HepG2 (cell line): Measurements from ENCODE around the gene FAM222B. TPM values are rescaled to one million over a fixed set of nuclear protein-coding genes. Genes with fewer than 3 reads are reported as not detected.

Experiments
- KAT7 ChIP-seq: IDR thresholded peaks from 2 replicates; pipeline ENCODE4 v1.6.1; 2018; ENCODE audit warnings: borderline replicate concordance, missing compliant biosample characterization
- KDM5B ChIP-seq: sonication (generic); formaldehyde crosslinking; IDR thresholded peaks from 2 replicates; pipeline ENCODE4 v1.4.0; 2020; ENCODE audit warnings: missing genetic modification reagents, mild to moderate bottlenecking, borderline replicate concordance
- KMT2A ChIP-seq: sonication (generic); formaldehyde crosslinking; IDR thresholded peaks from 2 replicates; pipeline ENCODE4 v1.4.0; 2020; ENCODE audit warnings: missing genetic modification reagents
- NFKB2 ChIP-seq: sonication (generic); formaldehyde crosslinking; IDR thresholded peaks from 2 replicates; pipeline ENCODE4 v1.4.0; 2020; ENCODE audit warnings: missing genetic modification reagents, borderline replicate concordance
- PHF20 ChIP-seq: sonication (generic); formaldehyde crosslinking; IDR thresholded peaks from 2 replicates; pipeline ENCODE4 v1.5.0; 2020; ENCODE audit warnings: mild to moderate bottlenecking, missing genetic modification reagents
- SALL1 ChIP-seq: sonication (generic); formaldehyde crosslinking; IDR thresholded peaks from 2 replicates; pipeline ENCODE4 v1.8.0; 2022; ENCODE audit warnings: mild to moderate bottlenecking, missing genetic modification reagents
- SIN3A ChIP-seq: IDR thresholded peaks from 2 replicates; pipeline ENCODE4 v1.6.1; 2011; ENCODE audit warnings: low read depth, mild to moderate bottlenecking, control low read depth, low read length, borderline replicate concordance
- SP4 ChIP-seq: sonication (generic); formaldehyde crosslinking; IDR thresholded peaks from 2 replicates; pipeline ENCODE4 v1.8.1; 2023; ENCODE audit warnings: mild to moderate bottlenecking, missing genetic modification reagents
- SSRP1 ChIP-seq: IDR thresholded peaks from 2 replicates; pipeline ENCODE4 v1.6.1; 2016; ENCODE audit warnings: control low read depth
- STAG1 ChIP-seq: sonication (generic); formaldehyde crosslinking; IDR thresholded peaks from 2 replicates; pipeline ENCODE4 v1.4.0; 2020; ENCODE audit warnings: missing genetic modification reagents
- YY1 ChIP-seq: IDR thresholded peaks from 2 replicates; pipeline ENCODE4 v1.6.1; 2011; ENCODE audit warnings: low read length, low read depth, moderate library complexity, mild to moderate bottlenecking; ENCODE audit not compliant: insufficient read depth, insufficient replicate concordance
- ZBTB3 ChIP-seq: sonication (generic); formaldehyde crosslinking; IDR thresholded peaks from 2 replicates; pipeline ENCODE4 v1.4.0; 2020; ENCODE audit warnings: low read depth, mild to moderate bottlenecking, moderate library complexity, missing genetic modification reagents, borderline replicate concordance
- ZFP36L1 ChIP-seq: sonication (generic); formaldehyde crosslinking; IDR thresholded peaks from 2 replicates; pipeline ENCODE4 v1.8.0; 2022; ENCODE audit warnings: mild to moderate bottlenecking, missing genetic modification reagents, moderate library complexity
- ZNF230 ChIP-seq: sonication (generic); formaldehyde crosslinking; IDR thresholded peaks from 2 replicates; pipeline ENCODE4 v1.4.0; 2020; ENCODE audit warnings: mild to moderate bottlenecking, missing genetic modification reagents
- ZNF292 ChIP-seq: sonication (generic); formaldehyde crosslinking; IDR thresholded peaks from 2 replicates; pipeline ENCODE4 v1.8.1; 2022; ENCODE audit warnings: mild to moderate bottlenecking, low read depth, missing genetic modification reagents, borderline replicate concordance
- ZNF431 ChIP-seq: sonication (generic); formaldehyde crosslinking; IDR thresholded peaks from 2 replicates; pipeline ENCODE4 v1.9.0; 2022; ENCODE audit warnings: missing genetic modification reagents, low read depth, mild to moderate bottlenecking, borderline replicate concordance
- ZNF589 ChIP-seq: sonication (generic); formaldehyde crosslinking; conservative IDR thresholded peaks from 2 replicates; pipeline ENCODE4 v1.8.0; 2022; ENCODE audit warnings: mild to moderate bottlenecking, moderate library complexity, missing genetic modification reagents
- ZNF747 ChIP-seq: sonication (generic); formaldehyde crosslinking; IDR thresholded peaks from 2 replicates; pipeline ENCODE4 v1.8.1; 2023; ENCODE audit warnings: missing genetic modification reagents, mild to moderate bottlenecking, borderline replicate concordance
- ZZZ3 ChIP-seq: sonication (generic); formaldehyde crosslinking; IDR thresholded peaks from 2 replicates; pipeline ENCODE4 v1.4.0; 2020; ENCODE audit warnings: missing genetic modification reagents, mild to moderate bottlenecking, borderline replicate concordance
- polyA plus RNA-seq, 8 experiments: library from polyadenylated mRNA; depleted of rRNA in 3 of 8; stranded (reverse) in 7 of 8; unstranded in 1 of 8; fragments of >200 nt; fragmentation: Illumina TruSeq in 4 of 8; extraction: Trizol in 4 of 8; gene quantifications; 2 replicates each; pipeline versions ENCODE4 v1.2.1 to v1.2.3, GENCODE V29; 2011 to 2016; ENCODE audit warnings: low read depth in 4 of 8, missing spikeins in 1 of 8, mixed read lengths in 1 of 8; ENCODE audit not compliant: insufficient read depth in 1 of 8
- total RNA-seq, 5 experiments: library from RNA; depleted of rRNA; stranded (reverse); fragments of >200 nt; fragmentation: Illumina TruSeq; extraction: Trizol; gene quantifications; 2 replicates each; pipeline ENCODE4 v1.2.3, GENCODE V29; 2016; ENCODE audit warnings: low read depth in 1 of 5
- TF ChIP-seq, protein P1 (sequence below): sonication (generic); formaldehyde crosslinking; IDR thresholded peaks from 2 replicates; pipeline ENCODE4 v1.5.1; 2020; ENCODE audit warnings: missing genetic modification reagents, mild to moderate bottlenecking, borderline replicate concordance
- TF ChIP-seq, protein P2 (sequence below): sonication (generic); formaldehyde crosslinking; IDR thresholded peaks from 2 replicates; pipeline ENCODE4 v1.9.0; 2021; ENCODE audit warnings: missing genetic modification reagents, mild to moderate bottlenecking, borderline replicate concordance
- TF ChIP-seq, protein P3 (sequence below): sonication (generic); formaldehyde crosslinking; IDR thresholded peaks from 2 replicates; pipeline ENCODE4 v1.5.0; 2020; ENCODE audit warnings: mild to moderate bottlenecking, missing genetic modification reagents
- TF ChIP-seq, protein P4 (sequence below): sonication (generic); formaldehyde crosslinking; IDR thresholded peaks from 2 replicates; pipeline ENCODE4 v1.4.0; 2020; ENCODE audit warnings: missing genetic modification reagents; ENCODE audit errors: not compliant biosample characterization

Gene FAM222B
- total and polyA plus RNA-seq, 2 of the 13 experiments (the other 11 are each of a cell fraction or from before 2014, with no cell fraction given), result 3.5 to 7.3 TPM

DNA sequence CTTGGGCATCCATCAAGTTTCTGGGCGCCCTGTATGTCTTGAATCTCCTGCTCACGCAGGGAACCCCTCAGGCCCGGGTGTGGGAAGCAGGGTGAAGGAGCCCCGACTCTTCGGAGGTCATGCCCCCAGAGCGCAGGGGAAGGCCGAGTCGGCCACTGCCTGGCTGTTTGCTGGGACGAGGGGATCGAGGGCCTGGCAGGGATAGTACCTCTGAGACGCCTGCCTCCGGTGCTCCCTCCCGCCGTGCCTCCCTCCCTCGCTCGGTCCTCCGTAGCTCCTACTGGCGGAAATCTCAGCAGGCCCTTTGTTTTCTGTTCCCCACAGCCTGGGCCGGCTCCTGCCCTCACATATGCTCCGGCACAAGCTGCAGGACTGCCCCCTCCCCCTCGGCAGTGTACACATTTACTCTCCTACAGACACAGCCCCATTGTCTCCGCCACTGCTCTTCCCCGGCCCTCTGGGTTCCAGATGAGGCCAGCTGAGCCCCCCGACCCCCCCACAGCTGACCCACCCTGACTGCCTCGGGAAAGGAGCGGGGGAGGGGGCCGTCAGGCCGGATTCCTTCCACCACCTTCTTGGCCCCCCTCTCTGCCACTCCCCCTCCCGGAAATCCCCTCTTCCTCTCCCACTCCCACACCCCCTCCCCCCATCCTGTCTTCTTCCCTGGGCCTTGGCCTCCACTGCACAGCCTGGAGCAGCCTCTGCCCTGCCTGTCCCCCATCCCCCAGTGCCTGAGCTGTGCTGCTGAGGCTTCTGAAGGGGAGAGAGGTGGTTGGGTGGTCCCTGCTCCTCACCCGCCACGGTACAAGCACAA lies 97.4 kb downstream of the FAM222B start (continued):
- TF ChIP-seq, protein P1, sequence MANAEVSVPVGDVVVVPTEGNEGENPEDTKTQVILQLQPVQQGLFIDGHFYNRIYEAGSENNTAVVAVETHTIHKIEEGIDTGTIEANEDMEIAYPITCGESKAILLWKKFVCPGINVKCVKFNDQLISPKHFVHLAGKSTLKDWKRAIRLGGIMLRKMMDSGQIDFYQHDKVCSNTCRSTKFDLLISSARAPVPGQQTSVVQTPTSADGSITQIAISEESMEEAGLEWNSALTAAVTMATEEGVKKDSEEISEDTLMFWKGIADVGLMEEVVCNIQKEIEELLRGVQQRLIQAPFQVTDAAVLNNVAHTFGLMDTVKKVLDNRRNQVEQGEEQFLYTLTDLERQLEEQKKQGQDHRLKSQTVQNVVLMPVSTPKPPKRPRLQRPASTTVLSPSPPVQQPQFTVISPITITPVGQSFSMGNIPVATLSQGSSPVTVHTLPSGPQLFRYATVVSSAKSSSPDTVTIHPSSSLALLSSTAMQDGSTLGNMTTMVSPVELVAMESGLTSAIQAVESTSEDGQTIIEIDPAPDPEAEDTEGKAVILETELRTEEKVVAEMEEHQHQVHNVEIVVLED (CRISPR knock-in tag), result no peak
- TF ChIP-seq ZNF230, result peak; percentile 17; the same call in 1 of the 2 replicates
- TF ChIP-seq, protein P2, sequence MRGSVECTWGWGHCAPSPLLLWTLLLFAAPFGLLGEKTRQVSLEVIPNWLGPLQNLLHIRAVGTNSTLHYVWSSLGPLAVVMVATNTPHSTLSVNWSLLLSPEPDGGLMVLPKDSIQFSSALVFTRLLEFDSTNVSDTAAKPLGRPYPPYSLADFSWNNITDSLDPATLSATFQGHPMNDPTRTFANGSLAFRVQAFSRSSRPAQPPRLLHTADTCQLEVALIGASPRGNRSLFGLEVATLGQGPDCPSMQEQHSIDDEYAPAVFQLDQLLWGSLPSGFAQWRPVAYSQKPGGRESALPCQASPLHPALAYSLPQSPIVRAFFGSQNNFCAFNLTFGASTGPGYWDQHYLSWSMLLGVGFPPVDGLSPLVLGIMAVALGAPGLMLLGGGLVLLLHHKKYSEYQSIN (CRISPR knock-in tag), result no peak
- 0 out of 2 replicates have a peak, but pooled peaks have one; percentile 74 for TF ChIP-seq SIN3A
- TF ChIP-seq YY1, result no peak
- no peak for TF ChIP-seq ZZZ3 (CRISPR knock-in tag)
- 0 out of 2 replicates have a peak, but pooled peaks have one; percentile 12 for TF ChIP-seq PHF20 (CRISPR knock-in tag)
- TF ChIP-seq, protein P3, sequence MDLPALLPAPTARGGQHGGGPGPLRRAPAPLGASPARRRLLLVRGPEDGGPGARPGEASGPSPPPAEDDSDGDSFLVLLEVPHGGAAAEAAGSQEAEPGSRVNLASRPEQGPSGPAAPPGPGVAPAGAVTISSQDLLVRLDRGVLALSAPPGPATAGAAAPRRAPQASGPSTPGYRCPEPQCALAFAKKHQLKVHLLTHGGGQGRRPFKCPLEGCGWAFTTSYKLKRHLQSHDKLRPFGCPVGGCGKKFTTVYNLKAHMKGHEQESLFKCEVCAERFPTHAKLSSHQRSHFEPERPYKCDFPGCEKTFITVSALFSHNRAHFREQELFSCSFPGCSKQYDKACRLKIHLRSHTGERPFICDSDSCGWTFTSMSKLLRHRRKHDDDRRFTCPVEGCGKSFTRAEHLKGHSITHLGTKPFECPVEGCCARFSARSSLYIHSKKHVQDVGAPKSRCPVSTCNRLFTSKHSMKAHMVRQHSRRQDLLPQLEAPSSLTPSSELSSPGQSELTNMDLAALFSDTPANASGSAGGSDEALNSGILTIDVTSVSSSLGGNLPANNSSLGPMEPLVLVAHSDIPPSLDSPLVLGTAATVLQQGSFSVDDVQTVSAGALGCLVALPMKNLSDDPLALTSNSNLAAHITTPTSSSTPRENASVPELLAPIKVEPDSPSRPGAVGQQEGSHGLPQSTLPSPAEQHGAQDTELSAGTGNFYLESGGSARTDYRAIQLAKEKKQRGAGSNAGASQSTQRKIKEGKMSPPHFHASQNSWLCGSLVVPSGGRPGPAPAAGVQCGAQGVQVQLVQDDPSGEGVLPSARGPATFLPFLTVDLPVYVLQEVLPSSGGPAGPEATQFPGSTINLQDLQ (CRISPR knock-in tag), result peak; percentile 69; the same call in 1 of the 2 replicates
- TF ChIP-seq KDM5B, result no peak
- no peak for TF ChIP-seq SP4 (CRISPR knock-in tag)
- TF ChIP-seq ZNF431 (CRISPR knock-in tag), result 0 out of 2 replicates have a peak, but pooled peaks have one; percentile 17
- TF ChIP-seq NFKB2 (CRISPR knock-in tag), result peak; percentile 35; the same call in 1 of the 2 replicates
- no peak for TF ChIP-seq ZNF747 (CRISPR knock-in tag)
- TF ChIP-seq ZNF292, result peak; percentile 73
- TF ChIP-seq, protein P4, sequence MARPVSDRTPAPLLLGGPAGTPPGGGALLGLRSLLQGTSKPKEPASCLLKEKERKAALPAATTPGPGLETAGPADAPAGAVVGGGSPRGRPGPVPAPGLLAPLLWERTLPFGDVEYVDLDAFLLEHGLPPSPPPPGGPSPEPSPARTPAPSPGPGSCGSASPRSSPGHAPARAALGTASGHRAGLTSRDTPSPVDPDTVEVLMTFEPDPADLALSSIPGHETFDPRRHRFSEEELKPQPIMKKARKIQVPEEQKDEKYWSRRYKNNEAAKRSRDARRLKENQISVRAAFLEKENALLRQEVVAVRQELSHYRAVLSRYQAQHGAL (CRISPR knock-in tag), result no peak
- TF ChIP-seq KMT2A (CRISPR knock-in tag), result no peak
- TF ChIP-seq STAG1 (CRISPR knock-in tag), result no peak
- no peak for TF ChIP-seq ZFP36L1 (CRISPR knock-in tag)
- TF ChIP-seq SSRP1 (CRISPR knock-in tag), result 0 out of 2 replicates have a peak, but pooled peaks have one; percentile 36
- TF ChIP-seq ZNF589 (CRISPR knock-in tag), result no peak
- TF ChIP-seq SALL1 (CRISPR knock-in tag), result no peak; the same call in 1 of the 2 replicates
- TF ChIP-seq ZBTB3 (CRISPR knock-in tag), result no peak
- TF ChIP-seq KAT7 (CRISPR knock-in tag), result no peak
